GM21515 (cell line): ENCODE measurements around the gene CTPS2.
"Not testable (repeated sequence)": the region's sequence is repeated elsewhere in the genome, so short reads cannot be mapped to it uniquely, and the experiment has no call there.

ENCODE experiments used
- ATAC-seq: cut with Tn5 transposase; IDR thresholded peaks from one replicate; pipeline ENCODE4 v1.9.1; 2021; ENCODE audit not compliant: unreplicated experiment

Gene CTPS2

GRCh38 chrX:16606142-16606720 is 106.2 kb downstream of the CTPS2 start:
- ATAC-seq = no peak

- no peak for ATAC-seq
These were observed 108.1 kb downstream of the CTPS2 start for GRCh38 chrX:16604337-16604736.

- no peak for ATAC-seq
These were observed 108.6 kb downstream of the CTPS2 start for GRCh38 chrX:16603822-16604221.

DNA sequence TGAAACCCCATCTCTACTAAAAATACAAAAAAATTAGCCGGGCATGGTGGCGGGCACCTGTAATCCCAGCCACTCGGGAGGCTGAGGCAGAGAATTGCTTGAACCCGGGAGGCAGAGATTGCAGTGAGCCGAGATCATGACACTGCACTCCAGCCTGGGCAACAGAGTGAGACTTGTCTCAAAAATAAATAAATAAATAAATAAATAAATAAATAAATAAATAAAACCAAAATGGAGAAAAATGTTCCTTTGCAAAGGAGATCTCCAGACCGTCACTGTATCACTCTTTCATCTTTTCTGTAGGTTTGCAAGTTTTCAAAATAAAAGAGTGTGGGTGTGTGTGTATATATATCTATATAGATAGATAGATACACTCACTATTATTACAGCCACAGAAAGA is 109.2 kb downstream of the CTPS2 start:
- not testable (repeated sequence) for ATAC-seq

GRCh38 chrX:16601885-16602284 is 110.6 kb downstream of the CTPS2 start:
- ATAC-seq = no peak

DNA sequence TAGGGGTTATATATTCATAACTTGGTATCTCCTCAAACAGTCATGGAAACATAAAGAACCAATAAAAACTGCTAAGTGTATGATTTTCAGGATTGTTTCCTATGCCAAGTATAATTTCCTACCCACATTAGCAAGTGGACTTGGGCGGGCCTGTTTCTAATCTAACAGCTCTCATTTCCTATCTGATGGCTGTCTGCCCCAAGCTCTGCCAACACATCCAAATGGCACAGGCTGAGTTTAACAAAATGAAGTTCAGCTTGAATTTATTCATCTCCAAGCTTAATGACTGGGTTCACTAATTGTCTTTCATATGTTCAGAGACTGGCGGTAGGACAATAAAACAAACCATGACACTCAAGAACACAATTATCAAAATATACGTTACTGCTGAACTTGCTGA is 118.0 kb downstream of the CTPS2 start:
- ATAC-seq = no peak

- ATAC-seq = no peak
These were observed 118.7 kb downstream of the CTPS2 start for GRCh38 chrX:16593801-16594200.

DNA sequence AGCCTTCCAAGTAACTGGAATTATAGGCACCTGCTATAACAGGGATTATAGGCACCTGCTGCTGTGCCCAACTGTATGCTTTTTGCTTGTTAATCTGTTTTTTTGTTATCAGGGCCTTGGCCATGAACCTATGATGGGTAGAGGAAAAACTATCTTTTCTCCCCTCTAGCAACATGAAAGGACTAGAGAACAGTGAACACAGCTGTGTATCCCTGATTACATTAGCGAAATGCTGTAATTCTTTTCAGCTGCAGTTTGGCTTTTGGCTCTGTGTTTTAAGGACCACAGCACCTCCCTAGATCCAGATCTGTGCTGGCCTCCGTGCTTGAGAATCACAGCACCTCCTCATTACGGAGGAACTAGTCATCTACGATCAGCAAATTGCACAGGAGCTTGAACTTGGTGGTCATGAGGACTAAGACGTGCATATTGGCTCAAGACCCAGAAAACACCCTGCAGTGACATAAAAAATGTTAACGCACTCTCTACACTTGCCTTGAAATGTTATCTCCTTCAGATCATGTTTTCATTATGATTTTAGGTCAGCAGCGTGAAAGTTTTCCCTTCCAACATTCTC is 120.2 kb downstream of the CTPS2 start:
- no peak for ATAC-seq

DNA sequence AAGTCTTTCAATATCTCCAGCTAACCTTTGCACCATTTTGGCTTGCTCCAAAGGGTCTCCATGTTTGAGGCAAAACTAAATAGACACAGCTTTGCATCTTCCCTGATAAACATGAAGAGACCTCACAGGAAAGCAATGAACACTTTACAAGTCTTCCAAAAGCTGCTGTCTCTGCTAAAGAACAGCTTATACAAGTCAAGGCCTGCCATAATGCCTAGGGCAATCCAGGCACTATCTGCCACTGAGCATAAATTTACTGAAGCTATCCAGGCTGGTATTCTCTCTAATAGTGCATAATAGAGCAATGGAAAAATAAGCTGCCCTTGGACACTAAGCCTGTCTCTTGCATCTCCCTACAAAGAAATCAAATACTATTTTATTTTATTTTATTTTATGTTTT is 122.6 kb downstream of the CTPS2 start:
- no peak for ATAC-seq

- no peak for ATAC-seq
These were observed 123.3 kb downstream of the CTPS2 start for GRCh38 chrX:16589211-16589610.

DNA sequence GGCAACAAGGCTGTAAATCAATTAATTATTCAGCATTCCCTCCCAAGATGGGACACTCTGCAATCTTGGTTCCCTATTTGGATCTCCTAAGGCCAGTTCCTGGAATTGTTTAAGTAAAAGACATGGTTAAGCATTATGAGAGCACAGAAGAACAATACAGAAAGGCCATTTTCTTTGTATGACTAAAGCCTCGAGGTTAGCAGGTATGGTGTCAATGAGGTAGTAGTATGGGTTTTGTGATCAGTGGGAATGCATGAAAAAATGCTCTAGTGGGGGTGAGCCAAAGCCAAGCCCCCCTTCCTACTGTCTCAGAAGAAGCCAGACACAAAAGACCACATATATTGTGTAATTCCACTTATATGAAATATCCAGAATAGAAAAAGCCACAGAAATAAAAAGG is 124.2 kb downstream of the CTPS2 start:
- no peak for ATAC-seq

- no peak for ATAC-seq
These were observed 124.6 kb downstream of the CTPS2 start for GRCh38 chrX:16587836-16588235.

GRCh38 chrX:16586377-16587112 is 125.9 kb downstream of the CTPS2 start:
- ATAC-seq = no peak

GRCh38 chrX:16585486-16586376 is 126.7 kb downstream of the CTPS2 start:
- ATAC-seq = no peak

DNA sequence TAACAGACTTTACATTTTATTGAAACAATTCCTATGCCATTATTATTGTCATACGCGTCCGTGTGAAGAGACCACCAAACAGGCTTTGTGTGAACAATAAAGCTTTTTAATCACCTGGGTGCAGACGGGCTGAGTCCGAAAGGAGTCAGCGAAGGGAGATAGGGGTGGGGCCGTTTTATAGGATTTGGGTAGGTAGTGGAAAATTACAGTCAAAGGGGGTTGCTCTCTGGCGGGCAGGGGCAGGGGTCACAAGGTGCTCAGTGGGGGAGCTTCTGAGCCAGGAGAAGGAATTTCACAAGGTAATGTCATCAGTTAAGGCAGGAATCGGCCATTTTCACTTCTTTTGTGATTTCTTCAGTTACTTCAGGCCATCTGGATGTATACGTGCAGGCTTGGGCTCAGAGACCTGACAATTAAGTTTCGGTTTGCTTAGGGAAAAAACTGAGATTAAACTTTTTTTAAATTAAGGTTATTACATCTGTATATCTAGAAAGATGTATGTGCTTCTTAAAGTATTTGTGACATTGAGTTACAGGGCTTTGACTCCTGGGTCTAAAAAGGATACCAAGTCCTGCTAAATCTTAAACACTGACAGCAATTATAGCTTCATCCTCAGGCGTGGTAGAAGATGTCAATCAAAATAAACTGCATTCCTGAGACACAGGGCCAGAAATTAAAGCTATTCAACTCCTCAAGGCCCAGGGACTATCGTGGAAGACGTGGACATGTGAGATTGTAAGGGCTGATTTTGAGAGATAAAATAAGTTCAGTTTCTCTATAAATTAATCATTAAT is 132.3 kb downstream of the CTPS2 start:
- not testable (repeated sequence) for ATAC-seq

- no peak for ATAC-seq
These were observed 133.0 kb downstream of the CTPS2 start for GRCh38 chrX:16579517-16579916.

DNA sequence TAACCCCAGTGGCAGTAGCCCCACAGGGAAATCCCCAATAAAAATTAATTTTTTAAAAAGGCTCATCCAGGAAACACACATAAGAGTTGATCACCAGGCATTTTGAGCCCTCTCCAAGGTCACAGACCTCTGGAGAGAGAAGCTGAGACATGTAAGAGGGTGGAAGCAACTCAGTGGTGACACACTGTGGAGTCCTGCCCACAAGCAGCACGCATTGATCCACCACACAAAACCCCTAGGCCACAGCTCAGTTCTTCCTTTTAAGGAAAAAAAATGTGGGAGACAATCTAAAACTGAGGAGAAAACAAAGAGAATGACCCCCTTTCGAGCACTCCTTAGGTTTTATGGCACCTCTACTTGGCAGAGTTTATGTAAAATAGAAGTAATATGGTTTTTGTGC is 134.3 kb downstream of the CTPS2 start:
- no peak for ATAC-seq

DNA sequence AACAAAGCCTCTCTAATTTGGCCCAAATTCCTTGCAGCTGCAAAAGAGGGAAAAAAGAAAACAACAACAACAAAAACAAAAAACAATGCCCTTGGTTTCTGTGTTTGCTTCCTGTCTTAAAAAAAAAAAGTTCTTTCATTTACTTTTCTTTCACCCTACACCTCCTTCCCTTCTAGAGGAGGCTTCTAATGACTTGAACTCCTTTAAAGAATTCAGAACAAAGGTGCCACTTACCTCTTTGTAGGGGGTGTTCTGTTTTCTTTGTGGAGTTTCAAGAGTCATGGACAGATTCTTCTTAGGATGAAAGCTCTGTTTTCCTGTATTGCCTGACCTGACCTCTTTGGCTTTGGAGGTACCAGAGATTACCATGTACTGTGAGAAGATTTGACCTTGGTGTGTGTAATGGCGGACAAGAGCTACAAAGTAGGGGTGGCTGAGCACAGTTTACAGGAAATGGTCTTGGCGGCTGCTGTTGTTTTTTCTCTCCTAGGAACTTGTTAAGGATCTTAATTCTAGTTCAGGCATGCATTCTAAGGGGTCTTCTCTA is 134.9 kb downstream of the CTPS2 start:
- ATAC-seq = no peak

- ATAC-seq = not testable (repeated sequence)
These were observed 137.1 kb downstream of the CTPS2 start for GRCh38 chrX:16575388-16575787.

- ATAC-seq = no peak
These were observed 138.7 kb downstream of the CTPS2 start for GRCh38 chrX:16573781-16574180.
